Kidney glomerular epithelial cell (primary cell): ENCODE results near the gene DBT.
A peak's percentile ranks its signal among the peaks of the same experiment; 100 is the strongest.

ENCODE experiments used
- DNase-seq: peaks from one replicate; lab custom pipeline; 2025; lab: John Stamatoyannopoulos, UW

The DBT gene

DNA sequence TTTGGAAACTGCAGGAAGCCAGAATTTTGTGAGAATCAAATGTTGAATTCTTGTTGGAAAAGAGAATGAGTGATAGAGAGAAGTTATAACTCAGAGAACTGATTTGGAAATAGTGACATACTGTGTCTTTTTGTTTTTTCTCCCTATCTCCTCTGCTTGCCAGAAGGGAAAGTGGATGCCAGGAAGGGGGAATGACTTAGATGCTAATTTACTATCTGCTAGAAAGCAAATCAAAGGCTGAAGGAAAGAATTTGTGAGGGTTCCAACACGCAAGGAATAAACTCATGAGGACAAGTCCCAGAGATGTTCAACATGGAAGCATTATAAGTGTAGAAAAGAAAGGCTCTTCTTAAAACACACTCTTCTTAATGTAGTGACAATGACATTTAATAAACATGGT lies 51.0 kb downstream of the DBT start:
- DNase-seq = no peak

DNA sequence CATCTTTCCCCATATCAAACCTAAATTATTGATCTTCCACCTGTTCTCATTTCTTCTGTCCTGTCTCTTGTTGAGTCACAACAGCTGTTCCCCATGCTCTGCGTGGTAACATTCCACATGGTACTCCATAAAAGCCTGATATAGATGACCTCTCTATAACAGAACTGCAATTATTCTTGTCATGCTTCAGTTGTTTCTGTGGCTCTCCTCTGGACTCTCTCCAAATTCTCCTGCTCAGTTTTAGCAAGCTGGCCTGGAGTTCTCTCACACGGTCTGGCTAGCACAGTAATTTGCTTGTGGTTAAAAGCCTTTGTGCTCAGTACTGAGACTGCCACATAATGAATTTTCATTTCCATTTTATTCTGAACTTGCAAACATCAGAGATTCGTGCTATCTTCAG lies 61.0 kb downstream of the DBT start:
- DNase-seq = peak; percentile 92

DNA sequence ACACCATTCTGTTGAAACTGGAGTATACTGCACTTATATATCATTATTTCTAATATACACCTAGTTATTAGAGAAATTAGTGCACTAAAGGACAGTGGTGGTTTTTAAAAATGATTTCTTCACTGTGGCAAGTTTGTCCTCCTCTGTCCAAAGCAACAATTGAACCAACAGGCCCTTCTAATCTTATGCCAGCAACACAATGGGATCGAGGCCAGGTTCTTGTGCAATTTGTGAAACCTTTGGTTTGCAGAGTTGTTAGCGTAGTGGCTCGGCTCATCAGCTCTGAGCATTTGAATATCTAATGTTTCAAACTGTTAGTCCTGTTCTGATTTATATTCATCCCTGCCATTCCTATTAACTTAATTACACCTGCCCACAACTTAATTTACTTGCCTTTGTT lies 61.7 kb downstream of the DBT start:
- peak; percentile 70 for DNase-seq

DNA sequence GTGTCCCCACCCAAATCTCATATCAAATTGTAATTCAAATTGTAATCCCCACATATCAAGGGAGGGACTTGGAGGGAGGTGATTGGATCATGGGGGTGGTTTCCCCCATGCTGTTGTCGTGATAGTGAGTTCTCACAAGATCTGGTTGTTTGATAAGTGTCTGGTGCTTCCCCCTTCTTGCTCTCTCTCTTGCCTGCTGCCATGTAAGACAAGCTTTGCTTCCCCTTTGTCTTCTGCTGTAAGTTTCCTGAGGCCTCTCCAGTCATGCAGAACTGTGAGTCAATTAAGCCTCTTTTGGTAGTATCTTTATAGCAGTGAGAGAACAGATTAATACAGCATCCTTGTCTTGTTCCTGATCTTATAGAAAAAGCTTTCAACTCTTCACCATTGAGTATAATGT lies 65.1 kb downstream of the DBT start:
- DNase-seq = peak; percentile 55

DNA sequence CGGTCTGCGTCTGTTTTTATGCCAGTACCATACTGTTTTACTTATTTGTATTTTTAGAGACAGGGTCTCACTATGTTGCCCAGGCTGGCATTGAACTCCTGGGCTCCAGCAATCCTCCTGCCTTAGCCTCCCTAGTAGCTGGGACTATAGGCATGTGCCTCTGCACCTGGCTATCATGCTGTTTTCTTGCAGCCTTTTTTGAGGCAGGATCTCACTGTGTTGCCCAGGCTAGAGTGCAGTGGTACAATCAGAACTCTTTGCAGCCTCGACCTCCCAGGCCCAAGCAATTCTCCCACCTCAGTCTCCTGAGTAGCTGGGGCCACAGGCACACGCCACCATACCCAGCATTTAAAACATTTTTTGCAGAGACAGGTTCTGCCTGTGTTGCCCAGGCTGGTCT lies 66.3 kb downstream of the DBT start:
- no peak for DNase-seq

- no peak for DNase-seq
These were observed 71.5 kb downstream of the DBT start, which contains the start of gene LRRC39 for GRCh38 chr1:100178091-100178490. TSS of gene LRRC39 (minus strand) at chr1:100178256. CDS start at chr1:100168516, 9,740 bp downstream.

- no peak for DNase-seq
These were observed 72.2 kb downstream of the DBT start for GRCh38 chr1:100177295-100178041.

DNA sequence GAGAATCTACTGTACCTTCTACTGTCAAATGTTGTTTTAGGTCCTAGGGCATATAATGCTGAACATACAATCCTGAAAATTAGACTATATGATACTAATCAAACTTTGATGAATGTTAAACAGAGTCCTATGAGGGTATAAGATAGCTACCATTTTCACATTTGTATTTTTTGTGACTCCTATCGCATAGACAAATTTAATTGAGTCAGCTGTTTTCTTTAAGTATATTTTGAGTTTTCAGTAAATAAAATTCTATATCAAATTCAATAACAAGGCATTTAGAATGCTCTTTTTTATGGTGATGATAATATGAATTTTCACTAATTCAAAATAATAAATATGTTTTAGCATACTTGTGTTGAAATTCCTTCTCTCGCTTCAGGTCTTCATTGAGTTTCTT lies 81.6 kb downstream of the DBT start:
- DNase-seq = no peak

- DNase-seq = no peak
These were observed 84.9 kb downstream of the DBT start for GRCh38 chr1:100164702-100165101.

DNA sequence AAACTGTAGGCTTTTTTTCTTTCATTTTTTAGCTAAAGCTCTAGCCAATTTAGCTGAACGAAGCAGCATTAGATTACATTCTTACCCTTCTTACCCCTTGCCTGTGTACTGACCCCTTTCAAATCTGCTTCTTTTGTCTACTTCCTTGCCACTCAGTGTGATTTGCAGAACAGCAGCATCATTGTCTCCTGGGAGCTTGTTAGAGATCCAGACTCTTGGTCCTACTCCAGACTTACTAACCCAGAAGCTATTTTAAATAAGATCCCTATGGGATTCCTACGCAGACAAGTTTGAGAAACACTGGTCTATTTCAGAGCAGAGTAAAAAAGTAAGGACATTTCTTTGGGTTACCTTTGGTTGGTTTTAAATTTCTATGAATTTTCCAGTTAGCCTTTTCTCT lies 85.4 kb downstream of the DBT start:
- no peak for DNase-seq

- no peak for DNase-seq
These were observed 86.8 kb downstream of the DBT start for GRCh38 chr1:100162881-100163280.

GRCh38 chr1:100152271-100152670 lies 97.4 kb downstream of the DBT start:
- DNase-seq = no peak

GRCh38 chr1:100151679-100152078 lies 98.0 kb downstream of the DBT start:
- no peak for DNase-seq

DNA sequence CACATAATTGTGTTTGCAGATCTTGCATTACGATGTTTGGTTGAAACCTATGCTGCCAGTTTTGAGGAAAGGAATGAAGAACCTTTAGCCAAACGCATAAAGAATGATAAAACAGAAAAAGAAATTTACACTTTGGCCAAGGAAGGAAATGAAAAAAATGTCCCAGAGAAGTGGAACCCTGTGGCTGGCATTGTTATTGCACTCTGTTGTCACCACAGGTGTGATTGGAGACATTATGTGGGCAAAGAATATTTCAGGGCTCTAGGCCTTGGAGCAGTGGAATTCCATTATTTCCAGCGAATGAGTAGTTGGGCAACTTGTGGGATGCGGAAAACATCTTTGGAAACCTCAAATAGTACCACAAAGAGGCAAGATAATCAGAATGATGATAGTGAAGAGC lies 101.8 kb downstream of the DBT start:
- no peak for DNase-seq

- no peak for DNase-seq
These were observed 102.7 kb downstream of the DBT start for GRCh38 chr1:100146958-100147357.

DNA sequence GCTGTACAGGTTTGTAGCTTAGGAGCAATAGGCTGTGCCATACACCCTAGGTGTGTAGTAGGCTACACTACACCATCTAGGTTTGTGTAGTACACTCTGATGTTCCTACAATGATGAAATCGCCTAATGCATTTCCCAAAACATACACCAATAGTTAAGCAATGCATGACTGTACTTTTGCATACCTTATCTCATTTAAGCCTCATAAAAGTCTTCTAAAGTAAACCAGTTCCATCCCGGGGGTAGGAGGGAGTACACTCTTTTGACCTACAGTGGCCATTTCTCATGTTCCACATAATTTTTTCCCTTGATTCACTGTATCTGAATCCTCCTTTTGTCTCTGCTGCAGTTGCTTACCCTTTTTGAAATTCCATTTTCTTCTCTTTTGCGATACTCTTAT lies 104.5 kb downstream of the DBT start:
- DNase-seq = no peak

- no peak for DNase-seq
These were observed 107.3 kb downstream of the DBT start for GRCh38 chr1:100142343-100142742.

DNA sequence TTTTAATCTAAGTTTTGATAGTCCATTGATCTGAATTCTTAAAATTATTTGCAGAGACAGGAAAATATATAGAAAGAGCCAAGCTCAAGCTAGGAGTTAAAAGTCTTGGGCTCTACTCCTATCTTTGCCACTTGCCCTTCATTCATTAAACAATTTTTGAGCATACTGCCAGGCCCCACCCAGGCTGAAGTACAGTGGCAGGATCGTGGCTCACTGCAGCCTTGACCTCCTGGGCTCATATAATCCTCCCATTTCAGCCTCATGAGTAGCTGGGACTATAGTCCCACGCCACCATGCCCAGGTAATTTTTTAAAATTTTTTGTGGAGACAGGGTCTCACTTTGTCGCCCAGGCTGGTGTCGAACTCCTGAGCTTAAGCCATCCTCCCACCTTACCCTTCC lies 108.4 kb downstream of the DBT start:
- no peak for DNase-seq

- DNase-seq = no peak
These were observed 112.0 kb downstream of the DBT start for GRCh38 chr1:100137602-100138001.
